Measurements from ENCODE around the gene MTCL1.

MTCL1 gene

GRCh38 chr18:8771930-8772329, 66.6 kb downstream of the MTCL1 start:
- no peak for DNase-seq (ENCODE audit: low read depth)

DNA sequence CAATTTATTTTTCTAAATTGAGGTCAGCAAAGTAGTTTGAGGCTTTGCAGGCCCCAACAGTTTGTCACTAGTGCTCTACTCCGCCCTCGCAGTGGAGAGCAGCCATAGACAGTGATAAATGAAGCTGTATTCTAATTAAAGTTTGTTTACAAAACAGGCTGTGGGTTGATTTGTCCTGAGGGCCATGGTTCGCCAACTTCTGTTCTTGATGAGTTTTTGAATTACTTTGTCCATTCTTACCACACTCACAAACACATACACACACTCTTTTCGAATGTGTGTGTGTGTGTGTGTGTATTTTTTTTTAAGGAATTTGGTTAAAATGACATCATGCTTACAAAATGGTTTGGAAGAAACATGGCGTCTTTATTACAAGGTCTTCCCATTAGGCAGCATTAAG, 68.6 kb downstream of the MTCL1 start:
- no peak for DNase-seq (ENCODE audit: low read depth)

DNA sequence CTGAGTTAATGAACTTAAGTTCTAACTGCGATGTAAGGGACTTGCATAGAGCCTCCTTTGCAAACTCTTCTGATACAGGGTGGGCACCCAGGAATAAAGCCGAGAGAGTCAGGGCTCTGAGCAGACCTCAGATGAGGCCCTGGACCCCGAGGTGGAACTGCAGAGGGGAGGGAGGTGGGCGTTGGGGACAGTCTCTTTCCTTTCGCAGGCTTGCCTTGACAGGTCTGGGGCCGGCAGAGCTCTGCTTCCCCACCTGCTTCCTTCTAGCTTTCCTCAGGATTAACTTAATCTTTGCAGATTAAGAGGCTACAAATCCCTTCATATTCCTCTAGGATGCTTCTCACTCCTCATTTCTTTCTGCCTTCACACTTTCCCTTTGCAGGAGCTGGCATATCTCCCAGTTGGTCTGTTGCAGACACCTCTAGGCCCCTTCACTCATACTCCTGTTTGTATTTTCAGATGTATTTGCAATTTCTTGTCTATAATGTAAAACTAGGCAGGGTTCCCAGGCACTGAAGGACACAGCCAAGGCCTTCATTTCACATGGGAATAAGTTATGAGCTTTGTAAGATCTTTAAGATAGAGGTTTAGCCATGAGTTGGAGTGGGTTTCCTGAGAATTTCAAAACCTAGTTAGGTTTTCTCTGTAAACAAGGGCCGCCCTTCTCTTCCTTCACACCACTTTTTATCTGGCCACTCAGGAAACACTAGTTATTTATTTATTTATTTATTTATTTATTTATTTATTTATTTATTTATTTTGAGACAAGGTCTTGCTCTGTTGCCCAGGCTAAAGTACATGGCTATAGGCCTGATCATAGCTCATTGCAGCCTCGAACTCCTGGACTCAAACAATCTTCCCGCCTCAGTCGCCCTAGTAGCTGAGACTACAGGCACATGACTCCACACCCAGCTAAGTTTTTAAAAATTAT, 70.9 kb downstream of the MTCL1 start:
- DNase-seq (ENCODE audit: low read depth) = no peak

GRCh38 chr18:8777846-8778245, 72.5 kb downstream of the MTCL1 start:
- no peak for DNase-seq (ENCODE audit: low read depth)

DNA sequence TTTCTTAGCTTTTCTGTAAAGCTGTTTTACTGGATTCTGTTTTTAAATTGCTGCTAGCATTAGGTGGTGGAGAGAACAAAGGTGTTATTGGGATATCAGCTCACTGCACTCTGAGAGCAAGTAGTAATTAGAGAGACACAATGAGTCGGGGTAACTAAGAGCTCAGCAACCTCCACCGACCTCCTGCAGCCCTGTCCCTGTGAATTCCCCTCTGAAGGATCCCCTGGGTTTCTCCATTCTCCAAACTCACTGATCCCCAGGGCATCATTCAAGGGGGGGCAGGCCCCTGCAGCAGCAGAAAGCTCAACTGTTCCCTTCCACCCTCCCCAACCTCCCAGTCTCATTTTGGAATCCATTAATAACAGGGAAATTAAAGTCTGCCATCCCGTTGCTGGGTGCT, 73.0 kb downstream of the MTCL1 start:
- DNase-seq (ENCODE audit: low read depth) = no peak

DNA sequence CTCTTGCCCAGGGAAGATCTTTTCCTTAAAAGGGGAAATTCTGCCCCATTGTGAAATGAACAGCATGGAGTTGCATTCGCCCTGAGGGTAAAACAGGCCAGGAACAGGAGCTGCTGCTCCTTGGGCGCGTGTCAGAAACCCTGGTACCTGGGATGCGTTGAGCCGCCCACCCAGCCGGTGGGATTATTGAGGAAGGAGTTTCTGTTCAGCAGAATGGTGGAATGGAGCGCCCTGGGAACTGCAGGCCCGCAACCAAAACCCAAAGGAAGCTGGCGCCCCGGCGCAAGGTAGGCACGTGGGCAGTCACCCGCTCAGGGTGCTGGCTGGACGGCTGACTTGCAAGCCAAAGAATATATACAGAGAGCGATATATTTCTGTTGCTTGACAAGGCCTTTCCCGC, 73.5 kb downstream of the MTCL1 start:
- DNase-seq (ENCODE audit: low read depth) = no peak

DNA sequence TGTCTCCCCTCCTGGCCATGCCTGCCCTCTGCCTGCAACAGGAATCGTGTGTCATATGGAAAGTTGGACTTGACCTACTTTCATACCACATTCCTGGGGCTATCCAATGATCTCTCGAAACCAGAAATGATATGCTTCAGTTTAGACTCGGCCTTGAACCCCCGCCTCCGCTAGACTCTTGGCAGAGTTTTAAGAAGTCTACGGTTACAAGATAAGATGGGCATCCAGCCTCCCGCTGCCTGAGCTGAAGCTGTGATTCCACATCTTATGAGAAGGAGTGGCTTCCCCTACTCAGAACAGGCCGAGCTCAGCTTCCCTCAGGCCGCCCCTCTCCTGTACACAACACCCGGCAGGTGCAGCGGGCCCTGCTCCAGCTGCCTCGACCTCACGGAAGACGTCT, 73.9 kb downstream of the MTCL1 start:
- no peak for DNase-seq (ENCODE audit: low read depth)

DNA sequence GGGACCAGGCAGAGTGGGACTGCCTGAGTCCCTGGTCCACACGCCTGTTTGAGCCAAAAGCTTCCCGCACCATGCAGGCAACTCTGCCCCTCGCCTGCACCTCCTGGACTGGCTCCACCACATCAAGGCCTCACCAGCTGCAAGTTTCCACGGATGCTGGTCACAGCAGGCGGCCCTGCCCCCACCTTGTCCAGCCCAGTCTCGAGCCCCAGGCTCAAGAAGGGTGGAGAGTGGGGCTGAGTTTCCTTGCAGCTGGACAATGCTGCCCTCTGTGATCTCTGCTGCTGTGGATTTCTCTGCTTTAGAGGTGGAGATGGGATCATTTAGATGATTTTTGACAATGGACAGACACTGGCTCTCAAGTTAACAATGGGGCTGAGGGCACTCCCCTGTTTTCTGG, 74.9 kb downstream of the MTCL1 start:
- DNase-seq (ENCODE audit: low read depth) = no peak

- DNase-seq (ENCODE audit: low read depth) = no peak
These were observed 76.3 kb downstream of the MTCL1 start for GRCh38 chr18:8781671-8782070.

- DNase-seq (ENCODE audit: low read depth) = no peak
These were observed 78.1 kb downstream of the MTCL1 start for GRCh38 chr18:8783335-8783993.

- no peak for DNase-seq (ENCODE audit: low read depth)
These were observed 78.7 kb downstream of the MTCL1 start for GRCh38 chr18:8783994-8784530.

- no peak for DNase-seq (ENCODE audit: low read depth)
These were observed 79.9 kb downstream of the MTCL1 start for GRCh38 chr18:8785261-8785660.

GRCh38 chr18:8785855-8786482, 80.6 kb downstream of the MTCL1 start:
- DNase-seq (ENCODE audit: low read depth) = no peak

DNA sequence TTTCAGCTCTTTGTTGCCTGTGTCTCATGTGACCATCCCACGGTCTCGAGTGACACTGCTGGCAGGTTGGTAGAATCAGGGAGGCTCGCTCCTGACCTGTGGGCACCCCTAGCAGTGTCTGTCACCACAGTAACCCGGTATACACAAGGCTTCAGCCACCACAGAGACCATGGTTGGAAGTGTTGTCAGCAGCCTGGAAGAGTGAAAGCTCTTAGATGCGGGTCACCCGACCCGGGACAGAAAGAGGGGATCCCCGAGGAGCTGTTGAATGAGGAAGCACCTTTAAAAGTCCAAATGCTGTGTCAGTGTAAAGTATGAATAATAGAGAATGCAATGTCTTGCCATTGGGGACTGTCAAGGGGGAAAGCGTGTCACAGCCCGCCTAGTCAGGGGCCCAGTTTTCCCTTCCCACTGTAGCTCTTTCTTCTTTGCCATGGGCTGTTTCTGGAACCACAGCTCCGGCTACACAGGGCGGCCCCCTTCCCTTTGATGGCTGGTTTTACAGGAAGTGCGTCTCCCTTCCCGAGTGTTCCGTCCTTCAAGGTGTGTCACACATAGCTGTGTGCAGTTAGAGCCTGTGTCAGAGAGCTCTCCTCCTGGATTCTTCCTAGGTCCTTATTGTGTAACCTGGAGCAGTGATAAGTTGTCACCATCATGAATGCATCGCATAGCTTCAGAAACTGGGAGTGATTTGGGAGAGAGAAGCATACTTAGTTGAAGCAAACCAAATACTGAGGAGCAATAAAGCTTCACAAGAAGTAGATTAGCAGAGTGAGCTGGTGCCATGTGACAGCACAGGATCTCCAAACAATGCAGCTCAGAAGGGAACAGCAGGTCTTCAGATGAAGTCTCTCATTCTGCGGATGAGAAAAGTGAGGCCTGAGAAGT, 81.4 kb downstream of the MTCL1 start:
- no peak for DNase-seq (ENCODE audit: low read depth)

- no peak for DNase-seq (ENCODE audit: low read depth)
These were observed 82.0 kb downstream of the MTCL1 start for GRCh38 chr18:8787371-8787670.

DNA sequence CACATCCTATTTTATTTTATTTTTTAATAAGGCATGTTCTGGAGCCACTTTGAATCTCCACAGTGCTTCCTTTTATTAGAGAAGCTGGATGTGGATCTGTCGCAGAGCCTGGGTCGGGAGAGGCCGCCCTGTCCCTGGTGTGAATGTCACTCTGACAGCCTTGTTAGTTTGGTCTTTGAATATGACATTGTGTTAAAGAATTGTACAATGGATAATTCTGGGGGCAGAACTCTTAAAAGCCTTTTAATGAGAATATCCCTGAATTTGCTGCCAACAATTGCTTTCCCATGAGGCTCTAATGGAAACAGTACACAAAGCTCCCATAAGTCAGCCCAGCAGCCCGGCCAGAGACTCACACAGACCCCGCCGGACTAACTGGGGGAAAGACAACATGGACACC, 82.4 kb downstream of the MTCL1 start:
- no peak for DNase-seq (ENCODE audit: low read depth)

GRCh38 chr18:8788503-8789429, 83.4 kb downstream of the MTCL1 start:
- DNase-seq (ENCODE audit: low read depth) = no peak

- no peak for DNase-seq (ENCODE audit: low read depth)
These were observed 85.9 kb downstream of the MTCL1 start for GRCh38 chr18:8791171-8791651.

DNA sequence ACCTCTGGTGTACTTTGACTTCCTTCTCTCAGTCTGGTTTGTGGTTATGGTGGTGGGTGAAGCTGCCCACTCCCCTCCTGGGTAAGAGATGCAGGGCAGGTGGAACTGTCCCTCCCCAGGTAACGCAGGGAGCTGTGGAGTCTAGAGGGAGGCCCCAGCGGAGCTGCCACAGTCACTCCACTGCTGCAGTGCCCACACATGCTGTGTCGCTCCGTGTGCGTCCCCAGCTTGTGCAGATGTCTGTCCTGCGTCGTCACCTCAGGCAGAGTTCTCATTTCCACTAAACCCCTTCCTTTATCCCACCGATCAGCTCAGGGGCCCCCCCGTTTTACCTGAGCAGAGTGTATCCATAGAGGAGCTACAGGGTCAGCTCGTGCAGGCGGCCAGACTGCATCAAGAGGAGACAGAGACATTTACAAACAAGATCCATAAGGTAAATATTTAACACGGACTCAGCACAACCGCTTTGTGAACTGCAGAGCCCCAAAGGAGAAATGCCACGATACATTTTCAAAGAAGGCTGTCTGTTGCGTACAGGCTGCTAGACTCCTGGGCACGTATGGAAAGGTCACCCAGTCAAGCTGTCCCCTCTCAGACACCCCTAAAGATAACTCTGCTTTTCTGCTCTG, 87.4 kb downstream of the MTCL1 start:
- no peak for DNase-seq (ENCODE audit: low read depth)

DNA sequence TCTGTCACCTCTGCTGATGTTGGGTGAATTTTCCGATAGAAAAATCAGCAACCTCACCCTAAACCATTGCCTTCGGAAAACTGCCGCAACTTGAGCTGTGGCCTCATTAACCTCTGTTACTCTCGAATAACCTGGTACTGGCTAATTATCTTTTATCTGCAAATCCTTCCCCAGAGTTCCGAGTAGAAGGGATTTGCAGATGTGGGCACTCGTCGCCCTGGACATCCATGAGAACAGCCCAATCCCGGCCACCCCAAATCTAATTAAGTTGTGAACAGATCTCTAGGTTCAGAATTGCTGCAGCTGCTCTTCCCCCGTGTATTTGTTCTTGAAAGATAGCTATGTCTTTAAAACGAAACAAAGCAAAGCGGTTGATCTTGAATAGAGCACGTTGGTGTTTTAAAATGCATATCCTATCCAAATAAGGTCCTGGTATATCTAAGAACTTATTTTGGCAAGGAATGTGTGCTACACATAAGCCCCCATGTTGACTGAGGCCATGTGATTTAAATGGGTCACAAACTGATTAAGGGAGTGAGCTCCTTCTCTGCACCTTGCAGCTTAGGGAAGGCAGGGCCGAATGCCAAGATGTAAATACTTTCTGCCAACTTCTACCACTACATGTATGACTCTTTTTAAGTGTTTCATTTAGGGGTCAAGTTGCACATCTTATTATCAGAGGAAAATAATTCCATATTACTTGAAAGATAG, 88.2 kb downstream of the MTCL1 start:
- DNase-seq (ENCODE audit: low read depth) = no peak

Data from activated T-cell treated with anti-CD3 and anti-CD28 coated beads for 24 hours (primary cell).